Activated T-cell treated with anti-CD3 and anti-CD28 coated beads, Interleukin-2, amount 50 U/mL, for 4 hours (primary cell): ENCODE measurements around the gene MBD6. TPM values are rescaled to one million over a fixed set of nuclear protein-coding genes. Genes with fewer than 3 reads are reported as not detected.
"Not testable (repeated sequence)": the region's sequence is repeated elsewhere in the genome, so short reads cannot be mapped to it uniquely, and the experiment has no call there.

Experiments
- ATAC-seq, 2 donors: fragments of 200-7000 bp; cut with Tn5 transposase; one replicate each; pipeline ENCODE4 v1.10.0; 2021
- DNase-seq: peaks from one replicate; pipeline ENCODE4 v3.0.0-alpha.2; 2020
- H3K27me3 Mint-ChIP-seq: one replicate; pipeline ENCODE4 v1.8.0; 2021; ENCODE audit warnings: low read depth, mixed read lengths
- H3K36me3 Mint-ChIP-seq: one replicate; pipeline ENCODE4 v1.8.0; 2022; ENCODE audit warnings: mixed read lengths; ENCODE audit not compliant: insufficient read depth
- H3K4me1 Mint-ChIP-seq: one replicate; pipeline ENCODE4 v1.8.0; 2021; ENCODE audit warnings: low read depth, mixed read lengths
- H3K4me3 Mint-ChIP-seq: one replicate; pipeline ENCODE4 v1.8.0; 2021; ENCODE audit warnings: mild to moderate bottlenecking, moderate library complexity, mixed read lengths
- H3K9me3 Mint-ChIP-seq: one replicate; pipeline ENCODE4 v1.8.0; 2021; ENCODE audit warnings: mixed read lengths
- total RNA-seq, 3 donors: library from RNA; stranded (reverse); gene quantifications; one replicate each; pipeline ENCODE4 v1.2.1, GENCODE V29; 2021

The MBD6 gene
- total RNA-seq, 3 donors from 2014 or later, result 56.3 to 59.4 (median 57.5) TPM

DNA sequence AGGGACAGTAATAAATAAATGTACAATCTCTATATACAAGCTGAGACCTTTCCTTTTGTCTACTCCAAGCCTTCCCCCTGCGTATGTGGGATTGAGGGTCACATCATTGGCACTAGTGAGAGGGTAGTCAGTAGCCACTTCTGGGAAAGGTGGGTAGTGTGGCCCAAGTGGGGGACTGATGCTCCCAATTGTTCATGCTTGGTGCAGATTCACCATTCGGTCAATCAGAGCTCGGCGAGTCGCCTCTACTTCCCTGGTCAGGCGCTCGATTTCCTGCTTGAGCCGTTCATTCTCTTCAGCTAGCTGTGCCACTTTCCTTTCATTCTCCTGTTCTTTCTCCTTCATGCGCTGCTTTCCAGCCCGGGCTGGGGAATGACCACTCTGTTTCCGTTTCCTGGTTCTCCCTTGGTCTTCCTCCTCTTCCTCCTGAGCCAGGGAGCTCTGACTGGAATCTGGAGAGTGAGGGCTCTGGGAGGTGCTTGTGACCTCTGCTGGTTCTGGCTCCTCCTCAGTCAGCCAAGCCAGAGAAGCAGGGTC lies 5.9 kb upstream of the MBD6 start:
- DNase-seq (no peak), ATAC-seq (no peak)
- H3K9me3 Mint-ChIP-seq, result no peaks in the 10 kb centered on the region
- peaks cover 63% of the 10 kb centered on the region for H3K36me3 Mint-ChIP-seq
- H3K4me1 Mint-ChIP-seq, result peaks cover 36% of the 10 kb centered on the region
- H3K27me3 Mint-ChIP-seq, result no peaks in the 10 kb centered on the region
- H3K4me3 Mint-ChIP-seq, result no peak overlapping the region

GRCh38 chr12:57517187-57517586 lies 5.4 kb upstream of the MBD6 start:
- Mint-ChIP-seq H3K27me3 (no peaks in the 10 kb centered on the region), H3K4me3 (peak overlapping the region; percentile 31), H3K9me3 (no peaks in the 10 kb centered on the region), H3K36me3 (peaks cover 58% of the 10 kb centered on the region), H3K4me1 (peaks cover 39% of the 10 kb centered on the region)
- DNase-seq (no peak), ATAC-seq (no peak)

DNA sequence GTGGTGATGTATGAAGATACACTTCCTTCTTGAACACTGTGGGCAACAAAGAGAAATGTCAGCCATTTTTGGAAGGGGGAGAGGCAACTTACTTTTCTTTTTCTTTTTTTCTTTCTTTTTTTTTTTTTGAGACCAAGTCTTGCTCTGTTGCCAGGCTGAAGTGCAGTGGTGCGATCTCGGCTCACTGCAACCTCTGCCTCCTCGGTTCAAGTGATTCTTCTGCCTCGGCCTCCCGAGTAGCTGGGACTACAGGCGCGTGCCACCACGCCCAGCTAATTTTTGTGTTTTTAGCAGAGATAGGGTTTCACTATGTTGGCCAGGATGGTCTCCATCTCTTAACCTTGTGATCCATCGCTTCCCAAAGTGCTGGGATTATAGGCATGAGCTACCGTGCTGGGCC lies 4.9 kb upstream of the MBD6 start:
- not testable (repeated sequence) for ATAC-seq, H3K9me3 Mint-ChIP-seq, H3K27me3 Mint-ChIP-seq, DNase-seq
- peak overlapping the region; percentile 97 for H3K4me3 Mint-ChIP-seq
- H3K36me3 Mint-ChIP-seq, result peaks cover 53% of the 10 kb centered on the region
- H3K4me1 Mint-ChIP-seq, result peaks cover 41% of the 10 kb centered on the region

DNA sequence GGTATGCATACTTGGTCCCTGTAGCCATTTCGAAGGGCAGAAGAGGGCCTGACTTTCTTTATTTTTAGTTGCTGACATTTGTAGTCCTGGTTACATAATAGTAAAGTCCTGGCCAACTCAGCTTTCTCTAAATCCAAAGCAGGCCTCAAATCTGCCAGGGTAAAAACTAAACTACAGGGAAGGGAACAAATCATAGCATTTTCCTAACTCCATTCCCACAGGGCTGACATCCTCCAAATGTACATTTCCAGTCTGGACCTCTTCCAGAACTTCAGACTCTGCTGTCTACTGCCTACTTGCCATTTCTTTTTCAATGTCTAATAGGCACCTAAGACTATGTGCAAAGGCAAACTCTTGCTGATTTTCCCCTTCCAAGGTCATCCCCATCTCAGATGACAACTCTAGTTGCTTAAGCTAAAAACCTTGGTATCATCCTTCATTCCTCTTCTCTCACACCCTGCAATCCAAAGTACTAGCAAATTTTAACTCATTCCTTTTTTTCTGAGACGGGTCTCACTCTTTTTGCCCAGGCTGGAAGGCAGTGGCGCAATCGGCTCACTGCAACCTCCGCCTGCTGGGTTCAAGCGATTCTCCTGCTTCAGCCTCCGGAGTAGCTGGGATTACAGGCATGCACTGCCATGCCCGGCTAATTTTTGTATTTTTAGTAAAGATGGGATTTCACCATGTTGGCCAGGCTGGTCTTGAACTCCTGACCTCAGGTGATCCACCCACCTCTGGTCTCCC lies 4.3 kb upstream of the MBD6 start:
- Mint-ChIP-seq H3K27me3 (no peaks in the 10 kb centered on the region), H3K4me3 (peak overlapping the region; percentile 97), H3K4me1 (peaks cover 44% of the 10 kb centered on the region), H3K36me3 (peaks cover 48% of the 10 kb centered on the region), H3K9me3 (no peaks in the 10 kb centered on the region)
- ATAC-seq, result no peak
- no peak for DNase-seq

DNA sequence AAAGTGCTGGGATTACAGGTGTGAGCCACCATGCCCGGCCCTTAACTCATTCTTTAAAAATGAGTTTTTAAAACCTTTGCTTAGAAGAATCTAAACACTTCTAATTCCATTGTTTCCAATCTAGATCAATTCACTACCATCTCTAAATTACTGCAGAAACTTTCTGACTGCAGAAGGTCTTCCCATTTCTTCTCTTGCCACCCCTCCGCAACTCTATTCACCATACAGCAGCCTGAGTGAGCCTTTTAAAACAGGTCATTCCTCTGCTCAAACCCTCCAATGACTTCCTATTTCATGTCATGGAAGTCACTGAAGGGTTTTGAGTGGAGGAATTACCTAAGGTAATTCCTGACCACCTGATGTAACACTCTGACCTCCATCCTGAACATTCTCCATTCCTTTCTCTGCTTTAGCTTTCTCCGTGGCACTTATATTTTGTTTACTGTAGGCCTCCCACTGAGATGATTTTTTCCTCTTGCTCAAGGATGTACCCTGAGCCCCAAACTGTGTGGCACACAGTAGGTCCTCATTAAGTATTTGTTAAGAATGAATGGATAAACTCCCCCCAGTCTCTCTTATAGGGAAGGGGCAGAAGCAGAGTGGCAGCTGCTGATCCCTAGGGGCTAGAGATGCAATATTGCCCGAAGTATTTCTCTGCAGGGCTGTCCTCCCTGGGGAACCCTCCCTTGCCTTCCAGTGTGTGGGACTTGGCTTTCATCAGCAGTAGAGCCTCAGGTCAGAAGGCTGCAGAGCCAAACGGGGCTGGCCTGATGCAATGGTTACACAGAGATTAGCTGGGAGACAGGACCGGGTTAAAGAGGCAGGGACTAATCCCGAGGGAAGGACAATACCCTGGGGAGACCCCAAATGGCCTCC lies 3.5 kb upstream of the MBD6 start:
- peaks cover 43% of the 10 kb centered on the region for H3K36me3 Mint-ChIP-seq
- no peaks in the 10 kb centered on the region for H3K9me3 Mint-ChIP-seq
- no peak for DNase-seq
- H3K27me3 Mint-ChIP-seq, result no peaks in the 10 kb centered on the region
- H3K4me1 Mint-ChIP-seq, result peaks cover 52% of the 10 kb centered on the region
- ATAC-seq, result no peak
- H3K4me3 Mint-ChIP-seq, result peak overlapping the region; percentile 97

DNA sequence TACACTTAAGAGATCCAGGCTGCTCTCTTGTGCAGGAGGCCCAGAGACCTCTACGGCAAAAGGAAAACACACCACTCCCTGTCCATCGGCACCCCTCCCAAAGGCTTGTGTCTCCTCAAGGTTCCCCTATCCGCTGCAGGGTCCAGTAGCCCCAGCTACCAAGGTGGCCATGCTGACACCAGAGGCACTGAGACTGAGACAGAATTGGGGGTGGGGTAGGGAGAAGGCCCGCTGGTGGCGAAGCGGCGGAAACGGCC lies 2.9 kb upstream of the MBD6 start:
- DNase-seq (peak; percentile 19), ATAC-seq (no peak)
- no peaks in the 10 kb centered on the region for H3K27me3 Mint-ChIP-seq

DNA sequence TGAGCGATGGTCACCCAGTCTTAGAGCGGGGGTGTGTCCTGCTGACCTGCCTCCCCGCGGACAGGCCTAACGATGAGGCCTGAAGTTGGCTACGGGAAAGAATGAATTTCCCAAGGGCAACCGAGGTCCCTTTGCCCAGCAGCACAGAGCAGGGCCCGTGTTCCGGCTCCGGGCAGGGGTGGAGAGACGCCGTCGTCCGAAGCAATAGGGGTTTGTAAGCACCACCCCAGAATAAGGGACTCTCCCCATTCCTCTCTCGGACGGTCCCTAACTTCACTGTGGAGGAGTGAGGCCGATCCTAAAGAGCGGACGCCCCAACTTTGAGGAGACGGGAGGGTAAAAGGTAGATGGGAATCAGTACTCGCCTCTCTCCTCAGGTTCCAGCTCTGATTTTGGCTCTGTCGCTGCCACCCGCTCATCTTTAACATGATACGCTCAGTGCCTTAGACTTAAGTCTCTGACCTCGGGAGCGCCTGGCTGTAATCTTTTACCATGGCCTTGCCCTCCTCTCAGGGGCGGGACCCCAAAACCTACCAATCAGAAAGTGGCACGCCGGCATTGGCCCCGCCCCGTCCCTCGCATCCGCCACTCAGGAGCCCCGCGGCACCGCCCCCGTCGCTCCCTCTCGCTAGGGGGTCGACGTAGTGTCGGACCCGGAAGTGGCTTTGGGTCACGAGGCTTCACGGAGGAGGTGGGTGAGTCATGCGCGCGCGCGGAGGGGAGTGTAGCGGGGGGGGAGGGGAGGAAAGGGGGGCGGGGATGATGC lies 2.4 kb upstream of the MBD6 start, which contains the start of gene DDIT3:
Gene DDIT3 (minus strand): TSS at position 462 of the 766 bp plus-strand sequence. CDS start 3,108 bp downstream, outside the sequence.
- ATAC-seq, result peak; percentile 81 to 82
- Mint-ChIP-seq H3K4me1 (peaks cover 58% of the 10 kb centered on the region), H3K36me3 (peaks cover 41% of the 10 kb centered on the region), H3K9me3 (no peaks in the 10 kb centered on the region), H3K27me3 (no peaks in the 10 kb centered on the region), H3K4me3 (peak within 1 kb of the TSS; percentile 97)
- peak; percentile 100 for DNase-seq

More for the DNA sequence above, 2.9 kb upstream of the MBD6 start:
- H3K4me3 Mint-ChIP-seq, result peak overlapping the region; percentile 97
- no peaks in the 10 kb centered on the region for H3K9me3 Mint-ChIP-seq
- H3K36me3 Mint-ChIP-seq, result peaks cover 42% of the 10 kb centered on the region
- peaks cover 58% of the 10 kb centered on the region for H3K4me1 Mint-ChIP-seq

DNA sequence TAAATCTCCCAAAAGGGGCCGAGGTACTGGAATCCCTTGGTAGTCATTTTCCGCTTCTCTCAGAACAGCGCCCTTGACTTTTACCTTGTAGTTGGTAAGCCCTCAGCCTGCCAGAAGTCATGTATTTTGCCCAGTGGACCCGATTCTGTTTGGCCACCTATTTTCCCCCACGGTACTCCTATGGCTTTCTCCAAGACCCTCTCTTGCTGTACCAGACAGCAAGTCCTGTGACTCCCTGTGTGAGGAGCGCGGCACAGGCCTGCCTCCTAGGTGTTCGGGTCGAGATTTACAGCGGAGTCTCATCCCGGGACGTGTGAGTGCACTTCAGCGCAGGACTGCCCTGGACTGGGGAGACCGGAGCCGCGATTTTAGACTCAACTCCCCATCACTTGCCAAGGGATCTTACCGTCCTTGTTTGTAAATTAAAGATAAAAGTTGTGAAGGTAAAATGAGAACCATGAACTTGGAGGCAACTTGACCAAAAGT lies 1.1 kb upstream of the MBD6 start:
- H3K4me3 Mint-ChIP-seq, result peak overlapping the region; percentile 87
- no peaks in the 10 kb centered on the region for H3K27me3 Mint-ChIP-seq
- H3K9me3 Mint-ChIP-seq, result no peaks in the 10 kb centered on the region
- H3K36me3 Mint-ChIP-seq, result peaks cover 29% of the 10 kb centered on the region
- DNase-seq (peak; percentile 14), ATAC-seq (no peak)
- H3K4me1 Mint-ChIP-seq, result peaks cover 58% of the 10 kb centered on the region

DNA sequence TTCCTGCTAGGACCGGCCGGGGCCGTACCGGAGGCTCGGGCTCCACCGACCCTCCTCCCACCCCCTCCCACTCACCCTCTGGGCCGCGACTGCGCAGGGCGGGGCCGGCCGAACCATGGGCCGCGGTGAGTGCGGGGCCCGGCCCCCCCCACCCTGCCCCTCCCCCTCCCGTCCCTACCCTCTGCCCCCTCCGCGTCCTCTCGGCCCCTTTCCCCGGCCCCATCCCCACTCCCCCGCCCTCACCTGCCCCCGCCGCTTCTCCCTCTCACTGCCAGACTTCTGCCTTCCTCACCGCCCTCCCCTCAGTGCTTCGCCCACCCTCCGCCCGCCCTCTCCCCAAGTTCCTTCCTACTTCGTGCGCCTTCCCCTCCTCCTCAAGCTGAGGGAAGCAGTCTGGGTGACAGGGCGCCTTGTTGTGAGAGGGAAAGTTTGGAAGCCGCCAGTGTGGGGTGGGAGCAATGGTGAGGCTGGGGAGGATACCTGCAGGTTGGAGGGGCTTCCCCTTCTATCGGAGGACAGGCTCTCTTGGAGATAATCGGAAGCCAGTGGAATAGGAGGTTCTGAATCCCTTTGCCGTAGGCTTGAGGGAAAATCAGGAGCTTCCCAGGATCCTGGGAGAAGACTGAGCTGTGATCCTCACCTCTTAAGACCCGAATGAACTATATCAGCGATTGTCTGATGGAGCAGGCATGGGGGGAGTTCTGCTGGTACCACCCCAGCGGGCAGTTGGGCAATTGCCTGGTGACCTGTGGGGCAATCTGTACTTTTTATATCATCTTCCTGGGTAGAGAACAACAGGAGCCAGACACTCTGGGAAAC lies 472 bp downstream of the MBD6 start:
- Mint-ChIP-seq H3K36me3 (peaks cover 17% of the 10 kb centered on the region), H3K4me3 (peak overlapping the region; percentile 92), H3K9me3 (no peaks in the 10 kb centered on the region), H3K4me1 (peaks cover 47% of the 10 kb centered on the region), H3K27me3 (no peaks in the 10 kb centered on the region)
- DNase-seq (peak; percentile 46), ATAC-seq (no peak)

GRCh38 chr12:57523706-57524614 lies 1.3 kb downstream of the MBD6 start:
- peaks cover 12% of the 10 kb centered on the region for H3K36me3 Mint-ChIP-seq
- no peak for ATAC-seq

DNA sequence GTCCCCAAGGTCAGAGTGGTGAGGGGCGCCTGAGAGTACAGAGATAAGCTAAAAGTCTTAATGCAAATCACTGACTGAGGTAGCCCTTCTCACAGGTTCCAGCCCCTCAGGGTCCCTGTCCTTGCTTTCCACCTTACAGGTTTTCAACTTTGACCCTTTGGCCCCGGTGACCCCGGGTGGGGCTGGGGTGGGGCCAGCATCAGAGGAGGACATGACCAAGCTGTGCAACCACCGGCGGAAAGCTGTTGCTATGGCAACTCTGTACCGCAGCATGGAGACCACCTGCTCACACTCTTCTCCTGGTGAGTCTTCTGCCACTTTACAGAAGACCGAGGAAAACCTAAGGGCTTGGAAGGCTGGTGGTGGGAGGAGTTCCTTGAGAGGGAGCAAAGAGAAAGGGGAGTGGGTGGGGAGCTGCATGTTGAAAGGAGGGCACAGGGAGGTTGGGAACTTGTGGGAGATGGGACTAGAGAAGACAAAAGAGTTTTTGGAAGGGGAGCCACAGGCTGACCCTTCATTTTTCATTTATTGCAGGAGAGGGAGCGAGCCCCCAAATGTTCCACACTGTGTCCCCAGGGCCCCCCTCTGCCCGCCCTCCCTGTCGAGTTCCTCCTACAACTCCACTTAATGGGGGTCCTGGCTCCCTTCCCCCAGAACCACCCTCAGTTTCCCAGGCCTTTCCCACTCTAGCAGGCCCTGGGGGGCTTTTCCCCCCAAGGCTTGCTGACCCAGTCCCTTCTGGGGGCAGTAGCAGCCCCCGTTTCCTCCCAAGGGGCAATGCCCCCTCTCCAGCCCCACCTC lies 2.4 kb downstream of the MBD6 start:
- Mint-ChIP-seq H3K4me3 (peak overlapping the region; percentile 92), H3K27me3 (no peaks in the 10 kb centered on the region), H3K9me3 (no peaks in the 10 kb centered on the region), H3K36me3 (peaks cover 8% of the 10 kb centered on the region), H3K4me1 (peaks cover 32% of the 10 kb centered on the region)
- no peak for ATAC-seq
- DNase-seq, result no peak

More at GRCh38 chr12:57523706-57524614, 1.3 kb downstream of the MBD6 start:
- Mint-ChIP-seq H3K9me3 (no peaks in the 10 kb centered on the region), H3K4me1 (peaks cover 38% of the 10 kb centered on the region), H3K4me3 (peak overlapping the region; percentile 92), H3K27me3 (no peaks in the 10 kb centered on the region)
- DNase-seq, result no peak
